Epithelial cell of esophagus (primary cell): Measurements from ENCODE around the gene CIDEC.

Source experiments
- DNase-seq: peaks from one replicate; pipeline ENCODE4 v3.0.0; 2010; ENCODE audit warnings: low read depth
- H3K4me3 ChIP-seq: 2 replicates; pipeline ENCODE4 v1.5.1; 2011; ENCODE audit warnings: mild to moderate bottlenecking, low read length, control low read depth
- CTCF ChIP-seq: IDR thresholded peaks from 2 replicates; pipeline ENCODE4 v1.5.1; 2011; ENCODE audit warnings: low read depth, mild to moderate bottlenecking, low read length, control low read depth, inconsistent platforms; ENCODE audit not compliant: insufficient read depth; ENCODE audit errors: missing control alignments

CIDEC gene

GRCh38 chr3:9879830-9880549 is at the start of gene CIDEC:
Gene CIDEC (minus strand): TSS chr3:9880253. CDS start chr3:9878486, 1,767 bp downstream.
- DNase-seq = no peak
- no peak within 1 kb of the TSS for H3K4me3 ChIP-seq
- no peak for TF ChIP-seq CTCF

- no peak for DNase-seq
- TF ChIP-seq CTCF = no peak
- no peak overlapping the region for H3K4me3 ChIP-seq
Observed at GRCh38 chr3:9928158-9928557, 48.1 kb upstream of the CIDEC start.

- TF ChIP-seq CTCF = no peak
- DNase-seq = no peak
- H3K4me3 ChIP-seq = peak overlapping the region; percentile 61
Observed at GRCh38 chr3:9918261-9919038, 38.4 kb upstream of the CIDEC start.

- peak overlapping the region; percentile 61 for H3K4me3 ChIP-seq
- DNase-seq = no peak
- TF ChIP-seq CTCF = no peak
Observed at GRCh38 chr3:9917820-9918219, 37.8 kb upstream of the CIDEC start.

GRCh38 chr3:9916734-9917680 is 37.0 kb upstream of the CIDEC start, which contains the start of gene IL17RC:
Gene IL17RC (plus strand): TSS chr3:9917098. CDS start chr3:9917316, 218 bp downstream.
- peak; percentile 99 for DNase-seq
- peak within 1 kb of the TSS; percentile 61 for H3K4me3 ChIP-seq
- TF ChIP-seq CTCF = no peak

- TF ChIP-seq CTCF = no peak
- no peak overlapping the region for H3K4me3 ChIP-seq
- peak; percentile 64 for DNase-seq
Observed at GRCh38 chr3:9916346-9916733, 36.3 kb upstream of the CIDEC start.
